Measurements from ENCODE around the gene CFAP46.

- no peak for TF ChIP-seq EZH2 (IDR thresholded peaks at IDR 0.05; ENCODE audit: insufficient read depth, poor library complexity, severe bottlenecking)
- TF ChIP-seq EZH2phosphoT487 (IDR thresholded peaks at IDR 0.05; ENCODE audit: insufficient read depth, low read depth) = no peak
Measured at GRCh38 chr10:132809232-132810140, 132.9 kb downstream of the CFAP46 start.

Measured in GM23248 (cell line).